ENCODE measurements around the gene ZNF555.
"Not testable (repeated sequence)": the region's sequence is repeated elsewhere in the genome, so short reads cannot be mapped to it uniquely, and the experiment has no call there.

ZNF555 gene

DNA sequence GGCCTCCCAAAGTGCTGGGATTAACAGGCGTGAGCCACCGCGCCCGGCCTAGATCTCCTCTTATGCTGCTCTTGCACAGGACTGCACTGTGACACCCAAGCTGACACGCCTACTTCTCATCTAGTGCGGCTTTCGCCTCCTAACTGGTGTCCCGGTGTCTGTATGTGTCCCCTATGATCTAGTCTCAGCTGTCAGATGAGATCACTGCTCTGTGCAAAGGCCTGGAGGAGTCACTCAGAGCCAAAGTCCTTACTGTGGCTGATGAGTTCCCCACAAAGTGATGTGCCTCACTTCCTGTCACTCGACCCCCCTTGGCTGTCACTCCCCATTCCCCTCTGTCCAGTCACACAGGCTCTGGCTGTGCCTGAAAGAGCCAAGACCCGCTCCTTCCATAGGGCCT, 28.3 kb downstream of the ZNF555 start:
- no peak for DNase-seq (ENCODE audit: low spot score)

DNA sequence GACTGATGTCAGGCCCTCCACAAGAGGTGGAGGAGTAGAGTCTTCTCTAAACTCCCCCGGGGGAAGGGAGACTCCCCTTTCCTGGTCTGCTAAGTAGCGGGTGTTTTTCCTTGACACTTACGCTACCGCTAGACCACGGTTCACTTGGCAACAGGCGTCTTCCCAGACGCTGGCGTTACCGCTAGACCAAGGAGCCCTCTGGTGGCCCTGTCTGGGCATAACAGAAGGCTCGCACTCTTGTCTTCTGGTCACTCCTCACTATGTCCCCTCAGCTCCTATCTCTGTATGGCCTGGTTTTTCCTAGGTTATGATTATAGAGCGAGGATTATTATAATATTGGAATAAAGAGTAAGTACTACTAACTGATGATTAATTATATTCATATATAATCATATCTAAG, 30.9 kb downstream of the ZNF555 start:
- DNase-seq (ENCODE audit: low spot score): not testable (repeated sequence)

DNA sequence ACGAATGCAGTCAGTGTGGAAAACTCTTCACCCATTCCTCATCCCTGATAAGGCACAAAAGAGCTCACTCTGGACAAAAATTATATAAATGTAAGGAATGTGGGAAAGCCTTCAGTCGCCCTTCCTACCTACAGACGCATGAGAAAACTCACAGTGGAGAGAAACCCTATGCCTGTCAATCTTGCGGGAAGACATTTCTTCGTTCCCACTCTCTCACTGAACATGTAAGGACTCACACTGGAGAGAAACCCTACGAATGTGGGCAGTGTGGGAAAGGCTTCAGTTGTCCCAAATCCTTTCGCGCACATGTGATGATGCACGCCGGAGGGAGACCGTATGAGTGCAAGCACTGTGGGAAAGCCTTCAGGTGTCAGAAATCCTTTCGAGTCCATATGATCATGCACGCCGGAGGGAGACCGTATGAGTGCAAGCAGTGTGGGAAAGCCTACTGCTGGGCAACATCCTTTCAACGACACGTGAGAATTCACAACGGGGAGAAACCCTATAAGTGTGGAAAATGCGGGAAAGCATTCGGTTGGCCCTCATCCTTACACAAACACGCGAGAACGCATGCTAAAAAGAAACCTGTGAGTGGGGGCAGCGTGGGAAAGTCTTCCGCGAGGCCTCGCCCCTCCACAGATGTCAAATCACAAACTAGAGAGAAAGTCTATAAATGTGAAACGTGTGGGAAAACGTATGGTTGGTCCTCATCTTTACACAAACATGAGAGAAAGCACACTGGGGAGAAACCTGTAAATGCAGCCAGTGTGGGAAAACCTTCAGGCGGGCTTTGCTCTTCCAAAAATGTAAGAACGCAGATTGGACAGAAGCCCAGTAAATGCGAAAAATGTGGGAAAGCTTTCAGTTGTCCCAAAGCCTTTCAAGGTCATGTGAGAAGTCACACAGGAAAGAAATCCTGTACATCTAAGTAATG, 36.4 kb downstream of the ZNF555 start:
- DNase-seq (ENCODE audit: low spot score): no peak

DNA sequence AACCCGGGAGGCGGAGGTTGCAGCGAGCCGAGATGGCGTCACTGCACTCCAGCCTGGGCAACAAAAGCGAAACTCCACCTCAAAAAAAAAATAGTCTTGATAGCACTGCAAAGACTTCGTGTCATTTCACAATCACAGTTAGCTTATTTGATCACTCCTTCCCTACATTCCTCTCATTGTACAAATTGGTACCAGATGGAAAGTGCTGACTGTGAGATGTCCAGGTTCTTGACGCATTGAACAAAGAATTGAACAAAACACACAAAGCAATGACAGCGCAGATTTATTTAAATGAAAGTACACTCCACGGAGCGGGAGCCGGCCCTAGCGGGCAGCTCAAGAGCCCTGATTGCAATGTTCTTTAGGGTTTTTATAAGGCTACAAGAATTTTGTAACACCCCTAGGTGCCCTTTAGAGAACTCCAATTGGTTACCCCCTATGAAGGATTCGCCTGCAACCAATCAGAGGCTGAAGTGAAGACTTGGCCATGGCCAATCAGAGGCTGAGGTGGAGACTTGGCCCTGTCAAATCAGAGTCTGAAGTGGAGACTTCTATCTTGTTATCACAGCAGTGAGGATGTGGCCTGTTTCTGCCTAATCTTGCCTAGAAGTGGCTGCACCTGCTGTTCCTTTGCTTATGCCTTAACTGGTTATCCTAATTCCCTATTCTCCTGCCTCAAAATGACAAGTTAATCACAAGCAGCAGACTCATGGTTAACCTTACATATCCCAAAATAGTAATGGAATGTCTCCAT, 42.6 kb downstream of the ZNF555 start:
- no peak for DNase-seq (ENCODE audit: low spot score)

DNA sequence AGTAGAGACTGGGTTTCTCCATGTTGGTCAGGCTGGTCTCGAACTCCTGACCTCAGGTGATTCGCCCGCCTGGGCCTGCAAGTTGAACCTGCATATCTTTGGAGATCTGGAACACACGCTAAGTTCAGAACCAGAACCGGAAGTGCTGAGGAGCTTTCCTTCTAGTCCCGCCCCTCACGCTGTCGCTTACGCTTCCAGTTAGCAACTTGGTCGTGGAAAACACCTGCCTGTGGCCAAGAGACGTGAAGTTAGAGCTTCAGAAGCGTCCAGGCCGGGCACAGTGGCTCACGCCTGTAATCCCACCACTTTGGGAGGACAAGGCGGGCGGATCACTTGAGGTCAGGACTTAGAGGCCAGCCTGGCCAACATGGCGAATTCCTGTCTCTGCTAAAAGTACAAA, 44.5 kb downstream of the ZNF555 start:
- DNase-seq (ENCODE audit: low spot score): no peak

DNA sequence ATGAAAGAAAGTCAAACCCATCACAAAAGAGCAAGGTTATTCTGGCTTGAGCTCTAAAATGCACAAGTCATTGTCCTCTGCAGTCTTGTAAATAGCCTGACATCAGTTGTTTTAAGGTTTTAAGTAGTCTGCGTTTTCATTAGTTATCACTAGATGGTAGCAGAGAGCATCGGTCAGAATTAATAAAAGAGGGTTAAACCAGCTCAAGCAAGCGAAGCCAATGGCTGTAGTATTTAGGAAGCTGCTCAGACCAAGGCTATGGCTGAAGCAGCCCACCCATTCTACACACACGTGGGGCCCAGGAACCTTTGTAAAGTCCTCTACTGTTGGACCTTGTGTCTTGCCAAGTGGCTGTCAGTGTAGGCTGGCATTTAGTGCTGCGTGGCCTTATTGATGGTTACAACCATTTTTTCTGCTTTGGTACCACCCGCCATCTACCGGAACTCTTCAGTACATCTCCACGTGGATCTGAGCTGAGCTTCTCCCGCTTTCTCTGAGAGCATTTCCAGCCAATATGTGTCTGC, 46.2 kb downstream of the ZNF555 start:
- DNase-seq (ENCODE audit: low spot score): peak; percentile 80

DNA sequence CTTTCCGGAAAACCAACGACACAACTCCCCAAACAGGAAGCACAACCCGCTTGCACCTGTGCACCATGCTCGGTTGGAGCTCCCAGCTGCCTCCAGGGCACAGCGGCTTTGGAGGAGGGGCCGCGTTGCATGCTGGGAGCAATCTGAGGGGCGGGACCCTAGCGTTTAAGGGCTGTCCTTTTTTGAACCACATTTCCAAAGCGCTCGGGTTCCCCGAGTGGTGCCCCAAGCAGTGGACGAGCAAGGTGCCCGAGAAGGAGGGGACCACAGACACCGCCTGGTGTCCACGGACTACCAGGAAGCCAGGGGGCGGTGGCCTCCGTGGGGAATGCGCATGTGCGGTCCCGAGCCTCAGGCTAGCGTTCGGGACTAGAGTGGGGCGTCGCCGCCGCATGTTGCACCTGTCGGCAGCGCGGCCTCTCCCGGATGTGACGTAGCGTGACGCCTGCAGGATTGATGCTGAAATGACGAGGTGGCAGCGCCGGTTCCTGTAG, 47.5 kb downstream of the ZNF555 start:
- DNase-seq (ENCODE audit: low spot score): no peak

DNA sequence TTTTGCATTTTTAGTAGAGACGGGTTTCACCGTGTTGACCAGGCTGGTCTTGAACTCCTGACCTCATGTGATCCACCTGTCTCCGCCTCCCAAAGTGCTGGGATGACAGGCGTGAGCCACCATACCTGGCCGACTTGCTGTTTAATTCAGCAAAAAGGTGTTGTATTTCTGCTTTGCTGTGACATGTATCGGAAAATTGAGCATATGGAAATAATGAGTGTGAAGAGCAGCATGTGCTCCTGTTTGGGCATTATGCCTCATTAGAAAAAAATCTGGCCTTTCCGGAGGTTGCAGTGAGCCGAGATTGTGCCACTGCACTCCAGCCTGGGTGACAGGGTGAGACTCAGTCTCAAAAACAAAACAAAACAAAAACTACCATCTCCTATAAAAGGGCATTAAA, 49.3 kb downstream of the ZNF555 start:
- DNase-seq (ENCODE audit: low spot score): not testable (repeated sequence)

DNA sequence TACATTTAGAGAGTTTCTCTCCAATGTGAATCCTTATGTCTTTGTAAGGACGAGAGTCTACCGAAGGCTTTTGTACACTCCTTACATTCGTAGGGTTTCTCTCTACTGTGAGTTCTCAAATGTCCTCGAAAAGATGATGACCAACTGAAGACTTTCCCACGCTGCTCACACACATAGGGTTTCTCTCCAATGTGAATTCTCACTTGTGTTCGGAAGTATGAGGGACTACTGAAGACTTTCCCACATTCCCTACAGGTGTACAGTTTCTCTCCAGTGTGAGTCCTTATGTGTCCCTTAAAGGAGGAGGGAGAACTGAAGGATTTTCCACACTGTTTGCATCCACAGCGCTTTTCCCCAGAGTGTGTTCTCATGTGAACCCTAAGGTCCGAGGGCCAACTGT, 55.4 kb downstream of the ZNF555 start:
- DNase-seq (ENCODE audit: low spot score): no peak

DNA sequence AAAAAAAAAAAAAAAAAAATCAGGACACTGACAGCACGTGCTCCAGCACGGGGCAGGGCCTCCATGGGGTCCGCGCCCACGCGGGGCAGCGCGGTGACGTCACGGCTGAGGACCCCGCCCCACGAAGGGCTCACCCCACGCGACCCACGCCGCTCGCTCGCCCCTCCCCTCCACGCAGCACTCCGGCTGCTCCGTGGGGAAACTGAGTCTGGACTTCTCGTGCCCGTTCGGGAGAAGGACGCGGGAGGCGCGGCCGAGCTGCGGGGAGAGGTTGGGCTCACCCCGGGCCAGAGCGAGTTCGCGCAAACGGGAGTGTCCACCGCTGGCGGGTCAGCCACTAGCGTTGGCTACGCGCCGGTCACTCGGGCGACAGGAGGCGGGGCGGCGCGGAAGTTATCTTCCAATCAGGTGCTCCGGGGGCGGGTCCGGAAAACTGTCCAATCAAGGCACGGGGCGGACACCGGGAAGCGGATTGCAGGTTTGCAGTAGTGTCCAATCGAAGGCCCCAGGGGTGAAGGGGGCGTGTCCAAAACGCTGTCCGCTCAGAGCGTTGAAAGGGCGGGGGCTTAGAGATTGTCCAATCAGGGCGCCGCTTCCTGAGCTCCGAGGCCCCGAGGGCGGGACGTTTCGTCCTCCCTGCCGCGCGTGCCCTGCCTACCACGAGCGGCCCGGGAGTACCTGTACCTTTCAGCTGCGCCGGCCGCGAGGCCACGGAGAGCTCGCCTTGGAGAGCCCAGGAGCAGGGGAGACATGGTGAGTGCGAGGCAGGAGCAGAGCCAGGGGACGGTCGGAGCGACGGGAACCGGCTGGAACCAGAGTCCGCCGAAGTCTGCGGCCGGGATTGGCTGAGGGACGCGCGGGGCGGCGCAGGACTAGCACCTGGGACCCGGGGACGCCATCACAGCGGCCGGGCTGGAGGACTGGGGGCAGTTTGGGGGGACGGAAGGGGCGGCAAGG, 59.3 kb downstream of the ZNF555 start, which contains the start of gene ZNF57:
ZNF57 (plus strand) TSS at position 633 of the 957 bp plus-strand sequence; CDS start at position 751, 118 bp downstream.
- DNase-seq (ENCODE audit: low spot score): peak; percentile 100

DNA sequence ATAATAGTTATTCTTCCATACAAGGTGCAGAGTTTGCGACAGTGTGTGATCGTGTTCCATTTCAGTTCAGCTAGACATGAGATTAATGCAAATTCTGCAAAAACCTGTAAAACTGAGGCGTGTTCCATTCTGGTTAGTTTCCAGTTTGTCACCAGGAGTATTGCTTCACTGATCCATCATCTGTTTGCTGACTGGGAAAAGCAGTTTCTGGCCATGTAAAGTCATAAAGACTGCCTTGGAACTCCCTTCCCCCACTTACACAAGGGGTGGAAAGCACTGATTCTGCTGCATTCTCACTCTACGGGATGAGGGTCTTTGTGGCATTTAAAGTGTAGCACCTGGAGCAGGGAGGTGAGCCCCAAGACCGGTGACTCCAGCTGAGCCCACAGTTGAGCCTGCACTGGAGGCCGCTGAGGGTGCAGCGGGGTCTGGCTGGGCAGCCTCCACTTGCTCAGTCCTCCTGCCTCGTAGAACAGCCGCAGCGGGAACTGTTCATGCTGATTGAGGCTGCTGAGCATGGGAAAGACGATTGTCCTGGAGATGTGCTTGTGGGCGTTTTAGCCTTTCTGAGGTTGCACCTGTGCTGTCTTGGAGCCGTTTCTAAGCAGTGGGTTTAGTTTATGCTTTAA, 61.4 kb downstream of the ZNF555 start:
- no peak for DNase-seq (ENCODE audit: low spot score)

DNA sequence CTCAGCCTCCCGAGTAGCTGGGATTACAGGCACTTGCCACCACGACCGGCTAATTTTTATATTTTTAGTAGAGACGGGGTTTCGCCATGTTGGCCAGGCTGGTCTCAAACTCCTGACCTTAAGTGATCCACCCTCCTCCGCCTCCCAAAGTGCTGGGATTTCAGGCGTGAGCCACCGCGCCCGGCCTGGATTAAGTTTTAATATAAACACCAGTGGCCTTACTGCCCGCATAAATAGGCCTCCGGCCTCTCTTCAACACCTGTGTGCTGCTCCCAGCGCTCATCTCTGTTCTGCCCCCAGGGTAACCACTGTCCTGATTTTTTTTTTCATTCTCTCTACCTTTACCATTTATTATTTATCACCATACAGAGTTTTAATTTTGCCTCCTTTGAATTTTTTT, 62.1 kb downstream of the ZNF555 start:
- DNase-seq (ENCODE audit: low spot score): not testable (repeated sequence)

DNA sequence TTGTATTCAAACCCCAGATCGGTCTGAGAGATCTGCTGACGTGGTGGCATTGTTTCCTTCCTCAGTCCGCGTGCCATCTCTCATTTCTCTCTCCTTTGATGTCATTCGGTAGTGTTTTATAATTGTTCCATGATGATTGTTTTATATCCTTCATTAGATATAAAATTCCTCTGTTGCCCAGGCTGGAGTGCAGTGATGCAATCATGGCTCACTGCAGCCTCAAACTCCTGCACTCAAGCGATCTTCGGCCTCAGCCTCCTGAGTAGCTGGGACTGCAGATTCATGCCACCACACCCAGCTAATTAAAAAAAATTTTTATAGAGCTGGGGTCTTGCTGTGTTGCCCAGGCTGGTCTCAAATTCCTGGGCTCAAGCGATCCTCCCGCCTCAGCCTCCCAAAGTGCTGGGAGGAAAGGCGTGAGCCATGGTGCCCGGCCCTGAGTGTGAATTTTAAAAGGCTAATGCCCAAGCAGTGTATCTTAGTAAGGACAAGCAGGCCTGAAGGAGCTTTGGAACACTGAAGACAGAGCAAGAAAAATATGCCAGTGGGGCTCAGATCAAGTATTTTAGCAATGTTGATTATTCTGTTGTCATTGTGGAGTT, 64.7 kb downstream of the ZNF555 start:
- DNase-seq (ENCODE audit: low spot score): no peak

DNA sequence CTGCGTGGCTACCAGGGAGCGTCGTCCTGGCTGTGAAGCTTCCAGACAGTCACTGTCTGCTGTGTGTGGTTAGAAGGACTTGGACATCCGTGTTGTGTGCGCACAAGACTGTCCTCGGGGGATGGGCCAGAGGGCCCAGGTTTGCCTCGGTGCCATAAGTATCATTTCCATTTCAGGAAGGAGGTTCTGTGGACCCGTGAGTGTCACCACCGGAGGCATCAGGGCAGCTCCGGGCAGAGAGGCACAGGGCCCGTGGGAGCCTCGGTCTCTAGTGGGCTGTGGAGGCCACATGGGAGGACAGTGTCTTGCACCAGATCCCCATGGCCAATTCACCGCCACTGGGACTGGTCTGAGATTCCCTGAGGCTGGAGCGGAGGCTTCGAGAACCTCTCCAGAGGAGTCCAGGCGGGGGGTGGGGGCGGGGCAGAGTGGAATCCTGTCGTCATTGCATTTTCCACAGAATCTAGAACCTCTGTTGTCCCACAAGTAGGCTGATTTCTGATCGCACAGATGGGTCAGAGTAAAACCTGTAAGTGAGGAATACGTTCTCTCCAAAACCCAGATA, 65.4 kb downstream of the ZNF555 start:
- DNase-seq (ENCODE audit: low spot score): no peak
